GM21529 (cell line): ENCODE data around the gene DPP10.
"Not testable (repeated sequence)": the region's sequence is repeated elsewhere in the genome, so short reads cannot be mapped to it uniquely, and the experiment has no call there.

Experiments
- ATAC-seq: cut with Tn5 transposase; IDR thresholded peaks from one replicate; pipeline ENCODE4 v1.9.1; 2021; ENCODE audit not compliant: unreplicated experiment

DPP10 gene

GRCh38 chr2:114507744-114508143 lies 65.3 kb downstream of the DPP10 start:
- no peak for ATAC-seq

GRCh38 chr2:114515882-114516281 lies 73.4 kb downstream of the DPP10 start:
- no peak for ATAC-seq

GRCh38 chr2:114517580-114517979 lies 75.1 kb downstream of the DPP10 start:
- no peak for ATAC-seq

GRCh38 chr2:114518738-114519137 lies 76.3 kb downstream of the DPP10 start:
- no peak for ATAC-seq

- ATAC-seq: not testable (repeated sequence)
Observed at GRCh38 chr2:114522612-114523011, 80.2 kb downstream of the DPP10 start.

GRCh38 chr2:114525955-114526354 lies 83.5 kb downstream of the DPP10 start:
- ATAC-seq: no peak

- no peak for ATAC-seq
Observed at GRCh38 chr2:114526841-114527240, 84.4 kb downstream of the DPP10 start.

GRCh38 chr2:114527330-114527983 lies 85.0 kb downstream of the DPP10 start:
- ATAC-seq: no peak

- ATAC-seq: no peak
Observed at GRCh38 chr2:114534116-114535084, 92.0 kb downstream of the DPP10 start.

- no peak for ATAC-seq
Observed at GRCh38 chr2:114537777-114538176, 95.3 kb downstream of the DPP10 start.

- ATAC-seq: no peak
Observed at GRCh38 chr2:114542695-114543094, 100.3 kb downstream of the DPP10 start.

- no peak for ATAC-seq
Observed at GRCh38 chr2:114543236-114543766, 100.9 kb downstream of the DPP10 start.

- ATAC-seq: no peak
Observed at GRCh38 chr2:114545052-114545451, 102.6 kb downstream of the DPP10 start.

GRCh38 chr2:114546531-114546930 lies 104.1 kb downstream of the DPP10 start:
- no peak for ATAC-seq

- no peak for ATAC-seq
Observed at GRCh38 chr2:114548151-114548550, 105.7 kb downstream of the DPP10 start.

GRCh38 chr2:114550364-114550763 lies 107.9 kb downstream of the DPP10 start:
- no peak for ATAC-seq

- ATAC-seq: no peak
Observed at GRCh38 chr2:114550895-114551793, 108.7 kb downstream of the DPP10 start.

GRCh38 chr2:114553027-114553426 lies 110.6 kb downstream of the DPP10 start:
- no peak for ATAC-seq

- ATAC-seq: no peak
Observed at GRCh38 chr2:114569166-114569565, 126.7 kb downstream of the DPP10 start.

GRCh38 chr2:114577657-114578056 lies 135.2 kb downstream of the DPP10 start:
- ATAC-seq: no peak

- no peak for ATAC-seq
Observed at GRCh38 chr2:114579542-114579941, 137.1 kb downstream of the DPP10 start.
